Activated CD4-positive, alpha-beta T cell treated with anti-CD3 and anti-CD28 coated beads, Interleukin-2, amount 50 U/mL, for 16 hours (primary cell): ENCODE measurements around the gene CTDSPL.

ENCODE experiments used
- DNase-seq: peaks from one replicate; pipeline ENCODE4 v3.0.0-alpha.2; 2020

Gene CTDSPL

GRCh38 chr3:37921025-37921424 is 59.3 kb downstream of the CTDSPL start:
- no peak for DNase-seq

- DNase-seq: no peak
Measured at GRCh38 chr3:37922721-37923568, 61.3 kb downstream of the CTDSPL start.

- DNase-seq: no peak
Measured at GRCh38 chr3:37923569-37924040, 61.9 kb downstream of the CTDSPL start.

DNA sequence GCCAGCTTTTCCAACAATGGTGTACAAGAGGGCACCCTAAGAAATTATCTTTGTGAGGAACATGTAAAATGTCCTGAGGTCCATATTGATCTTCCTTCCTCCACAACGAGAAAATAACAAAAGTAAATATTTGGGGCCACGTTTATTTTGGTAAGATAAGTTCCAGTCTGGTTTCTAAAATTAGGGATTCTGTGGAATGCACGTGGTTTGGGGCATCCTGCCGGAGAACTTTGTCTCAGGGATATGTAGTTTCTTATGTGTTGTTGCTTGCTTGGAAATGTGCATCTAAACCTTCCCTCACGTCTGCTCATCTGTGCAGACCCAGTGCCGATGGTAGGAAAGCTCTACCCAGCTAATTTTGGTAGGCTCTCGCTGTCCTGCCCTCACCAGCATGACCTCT is 62.8 kb downstream of the CTDSPL start:
- DNase-seq: no peak

DNA sequence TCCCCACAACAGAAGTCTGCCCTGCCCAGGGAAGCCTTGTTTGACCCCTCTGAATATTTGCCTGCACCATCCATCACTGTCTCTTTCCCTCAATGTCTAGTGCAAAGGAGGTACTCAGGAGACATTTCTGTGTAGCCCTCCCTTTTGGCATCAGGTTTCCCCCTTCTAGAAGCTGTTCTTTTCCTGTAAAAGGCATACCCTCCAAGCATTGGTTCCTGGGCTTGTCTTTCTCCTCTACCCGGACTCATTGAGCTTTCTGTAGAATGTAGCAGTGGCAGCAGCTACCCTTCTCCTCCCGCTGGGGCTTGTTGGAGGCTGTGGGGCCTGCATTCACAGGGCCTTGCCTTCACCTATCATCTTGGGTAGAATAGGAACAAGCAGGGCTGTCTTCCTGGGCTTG is 63.5 kb downstream of the CTDSPL start:
- DNase-seq: no peak

DNA sequence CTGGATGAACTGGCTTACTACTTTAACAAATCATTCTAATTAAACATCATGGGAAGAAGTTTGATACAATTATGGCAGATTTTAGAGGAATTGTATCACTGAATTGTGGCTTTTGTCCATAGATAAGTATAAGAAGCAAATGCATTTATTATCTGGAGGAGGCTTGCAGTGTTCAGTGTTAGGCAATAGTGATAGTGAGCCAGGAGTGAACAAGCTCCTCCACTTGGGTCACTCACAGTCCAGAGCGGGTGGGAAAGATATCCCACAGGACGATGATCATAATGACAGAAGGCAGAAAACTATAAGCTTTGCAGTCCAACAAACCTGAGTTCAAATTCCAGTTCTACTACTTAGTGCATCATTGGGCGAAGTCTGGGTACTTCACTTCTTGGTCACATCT is 64.9 kb downstream of the CTDSPL start:
- DNase-seq: no peak

GRCh38 chr3:37930495-37930894 is 68.8 kb downstream of the CTDSPL start:
- no peak for DNase-seq

GRCh38 chr3:37932505-37932904 is 70.8 kb downstream of the CTDSPL start:
- DNase-seq: no peak

DNA sequence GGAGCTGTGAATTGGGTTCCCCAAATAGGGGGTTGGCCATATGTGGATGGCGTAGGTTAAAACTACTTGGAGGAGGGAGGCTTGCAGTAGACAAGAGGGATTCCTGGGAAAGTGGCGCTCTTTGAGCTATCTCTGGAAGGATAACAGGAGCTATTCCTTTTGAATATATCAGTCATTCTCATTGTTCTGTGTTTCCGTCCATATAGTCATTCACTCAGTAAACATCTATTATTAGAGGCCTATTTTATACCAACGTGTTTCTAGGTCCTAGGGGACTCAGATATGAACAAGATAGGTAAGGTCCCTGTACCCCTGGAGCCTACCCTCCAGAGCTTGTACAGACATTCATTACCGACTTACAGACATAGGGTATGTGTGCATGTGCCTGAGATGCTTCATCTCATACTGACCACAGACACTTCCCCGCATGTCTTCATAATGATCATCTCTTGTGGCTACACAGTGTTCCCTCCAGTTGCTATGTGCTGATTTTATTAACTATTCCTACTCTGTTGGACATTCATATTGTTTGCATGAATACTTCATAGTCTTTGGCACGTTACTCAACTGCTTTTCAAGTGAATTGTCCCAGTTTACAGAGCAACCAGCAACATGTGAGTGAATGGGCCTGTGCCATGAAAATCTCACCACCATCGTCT is 73.1 kb downstream of the CTDSPL start:
- no peak for DNase-seq

DNA sequence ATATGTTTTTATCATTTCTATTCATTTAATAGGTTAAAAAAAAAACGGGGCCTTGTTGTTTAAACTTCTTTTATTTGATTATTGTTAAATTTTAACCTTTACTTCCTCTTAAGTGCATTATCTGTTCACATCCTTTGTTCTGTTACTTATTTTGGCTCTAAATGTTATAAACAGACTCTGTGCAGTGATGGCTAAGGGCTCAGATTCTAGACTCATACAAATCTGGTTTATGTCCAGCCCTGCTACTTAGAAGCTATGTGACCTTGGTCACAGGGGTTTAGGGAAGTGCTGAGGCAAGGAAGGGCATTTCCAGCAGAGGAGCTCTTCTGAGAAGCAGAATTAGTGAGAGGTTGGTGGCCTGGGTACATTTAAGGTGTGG is 73.6 kb downstream of the CTDSPL start:
- no peak for DNase-seq

DNA sequence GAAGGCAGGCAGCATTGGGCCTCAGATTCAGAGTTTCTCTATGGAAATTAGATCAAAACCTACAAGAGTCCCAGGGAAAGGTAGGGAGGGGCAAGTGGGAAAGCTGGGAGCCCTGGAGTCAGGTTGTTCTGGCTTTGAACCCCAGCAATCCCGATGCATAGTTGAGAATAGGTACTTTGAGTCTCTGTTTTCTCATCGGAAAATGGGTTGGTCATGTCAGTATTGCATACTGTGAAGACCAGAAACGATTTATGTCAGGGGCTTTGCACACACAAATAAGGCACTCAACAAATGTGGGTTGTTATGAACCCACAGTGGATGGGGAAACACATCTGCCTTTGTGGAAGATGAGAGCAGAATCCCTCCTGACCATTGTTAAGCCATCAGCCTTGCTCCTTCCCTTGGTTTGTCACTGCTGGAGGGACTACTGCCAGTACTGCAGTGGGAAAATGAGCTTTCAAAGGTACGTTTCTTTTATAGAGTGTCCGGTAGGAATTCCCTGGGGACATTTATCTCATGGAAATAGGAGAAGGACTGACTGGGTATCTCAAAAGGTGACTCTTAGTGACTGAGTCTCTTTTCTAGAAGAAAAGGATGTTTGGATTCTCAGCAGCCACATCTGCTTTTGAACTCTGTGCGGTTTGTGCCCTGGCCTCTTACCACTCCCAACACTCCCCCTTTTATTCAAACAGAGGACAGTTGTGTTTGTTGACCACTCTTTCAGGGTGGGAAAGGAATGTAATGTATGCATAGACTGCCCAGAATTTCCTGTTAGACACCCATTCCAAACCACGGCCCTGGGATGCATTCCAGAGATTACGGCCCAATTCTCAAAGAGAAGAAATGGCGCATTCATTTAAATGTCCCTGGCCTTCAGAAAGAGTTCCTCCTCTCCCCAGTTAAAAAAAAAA is 74.3 kb downstream of the CTDSPL start:
- DNase-seq: no peak

DNA sequence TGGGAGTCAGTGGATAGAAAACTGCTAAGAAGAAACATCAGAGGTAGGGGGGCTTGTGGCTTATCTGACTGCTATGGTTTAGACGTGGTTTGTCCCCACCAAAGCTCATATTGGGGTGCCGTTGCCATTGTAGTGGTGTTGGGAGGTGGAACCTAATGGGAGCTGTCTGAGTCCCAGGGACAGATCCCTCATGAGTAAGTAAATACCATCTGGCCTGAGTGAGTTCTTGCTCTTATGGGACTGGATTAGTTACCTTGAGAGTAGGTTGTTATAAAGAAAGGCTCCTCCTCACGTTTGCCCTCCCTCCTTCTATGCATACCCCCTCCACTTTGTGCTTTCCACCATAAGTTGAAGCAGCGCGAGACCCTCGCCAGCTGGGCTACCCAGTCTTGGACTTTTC is 75.5 kb downstream of the CTDSPL start:
- no peak for DNase-seq

DNA sequence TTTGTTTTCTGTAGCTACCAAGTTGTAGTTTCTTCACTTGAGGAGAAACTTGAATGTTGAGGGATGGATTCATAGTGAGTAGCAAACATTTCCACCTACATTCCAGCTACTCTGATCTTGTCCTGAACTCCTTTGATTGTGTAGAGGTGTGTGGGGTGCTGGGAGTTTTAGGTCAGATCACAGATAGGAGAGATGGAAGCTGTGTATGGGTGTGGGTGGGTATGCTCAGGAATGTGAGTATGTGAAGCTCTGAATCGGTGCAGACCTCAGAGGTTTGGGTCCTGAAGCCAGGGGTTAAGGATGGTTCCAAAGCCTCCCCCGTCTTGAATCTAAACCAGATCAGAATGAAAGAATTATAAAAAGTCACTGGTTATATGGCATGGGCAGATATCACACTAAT is 76.3 kb downstream of the CTDSPL start:
- no peak for DNase-seq

DNA sequence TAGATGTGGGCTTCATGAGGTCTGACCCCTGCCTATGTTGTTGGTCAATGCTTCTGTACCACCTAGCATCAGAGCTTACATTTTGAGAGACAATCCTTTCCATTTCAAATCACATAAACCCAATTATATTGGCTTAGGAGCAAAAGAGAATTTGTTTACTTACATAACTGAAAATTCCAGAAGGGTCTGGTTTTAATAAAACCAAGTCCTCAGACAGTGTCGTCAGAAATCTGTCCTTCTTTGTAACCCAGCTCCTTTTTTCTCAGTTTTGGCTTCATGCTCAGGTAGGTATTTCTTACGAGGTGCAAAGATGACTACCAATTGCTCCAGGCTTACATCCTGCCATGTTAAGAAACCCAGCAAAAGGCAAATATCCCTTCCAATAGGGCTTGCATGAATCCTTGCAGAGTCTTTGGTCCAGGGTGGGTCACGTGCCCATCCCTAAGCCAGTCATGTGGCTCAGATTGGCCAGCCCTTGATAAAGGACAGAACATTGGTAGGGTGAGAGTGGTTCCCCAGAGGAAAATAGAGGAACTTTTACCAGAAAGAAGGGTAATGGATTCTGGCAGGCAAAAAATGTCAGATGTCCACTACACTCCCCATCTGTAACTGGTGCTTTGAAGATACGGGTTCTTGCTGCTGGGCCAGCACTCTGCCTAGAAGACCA is 78.7 kb downstream of the CTDSPL start:
- DNase-seq: no peak

- no peak for DNase-seq
Measured at GRCh38 chr3:37941608-37942508, 80.2 kb downstream of the CTDSPL start.

DNA sequence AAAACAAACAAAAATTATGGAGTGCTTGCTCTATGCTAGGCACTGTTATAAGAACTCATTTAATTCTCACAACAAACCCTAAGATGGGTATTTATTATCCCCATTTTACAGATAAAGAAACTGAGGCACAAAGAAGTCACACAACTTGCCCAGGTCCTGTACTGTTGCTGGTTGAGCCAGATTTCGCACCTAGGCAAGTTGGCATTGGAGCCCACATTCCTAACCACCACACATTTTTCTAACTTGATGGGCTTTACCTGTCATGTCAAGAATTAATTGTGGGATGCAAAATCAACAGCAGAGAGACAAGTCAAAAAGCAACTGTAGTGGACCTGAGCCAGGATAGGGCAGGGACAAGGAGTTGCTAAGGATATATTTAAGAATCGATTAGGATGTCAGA is 81.0 kb downstream of the CTDSPL start:
- DNase-seq: no peak

DNA sequence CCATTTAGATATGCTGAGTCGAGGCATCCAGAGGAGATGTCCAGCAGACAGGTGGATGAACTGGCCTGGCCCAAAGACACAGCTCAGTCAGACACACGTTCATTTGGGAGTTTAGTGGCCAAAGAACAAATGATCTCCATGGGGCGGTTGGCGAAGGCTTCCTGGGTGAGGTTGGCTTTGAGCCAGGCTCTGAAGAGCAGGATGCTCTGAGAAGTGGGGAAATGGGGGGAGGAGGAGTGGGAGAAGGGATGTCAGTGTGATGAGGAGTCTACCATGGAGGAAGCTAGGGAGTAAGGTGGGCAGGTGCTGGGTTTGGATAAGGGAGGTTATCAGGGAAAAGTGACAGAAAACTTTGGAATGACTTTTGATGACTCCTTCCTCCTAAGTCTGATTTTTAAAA is 81.4 kb downstream of the CTDSPL start:
- no peak for DNase-seq

DNA sequence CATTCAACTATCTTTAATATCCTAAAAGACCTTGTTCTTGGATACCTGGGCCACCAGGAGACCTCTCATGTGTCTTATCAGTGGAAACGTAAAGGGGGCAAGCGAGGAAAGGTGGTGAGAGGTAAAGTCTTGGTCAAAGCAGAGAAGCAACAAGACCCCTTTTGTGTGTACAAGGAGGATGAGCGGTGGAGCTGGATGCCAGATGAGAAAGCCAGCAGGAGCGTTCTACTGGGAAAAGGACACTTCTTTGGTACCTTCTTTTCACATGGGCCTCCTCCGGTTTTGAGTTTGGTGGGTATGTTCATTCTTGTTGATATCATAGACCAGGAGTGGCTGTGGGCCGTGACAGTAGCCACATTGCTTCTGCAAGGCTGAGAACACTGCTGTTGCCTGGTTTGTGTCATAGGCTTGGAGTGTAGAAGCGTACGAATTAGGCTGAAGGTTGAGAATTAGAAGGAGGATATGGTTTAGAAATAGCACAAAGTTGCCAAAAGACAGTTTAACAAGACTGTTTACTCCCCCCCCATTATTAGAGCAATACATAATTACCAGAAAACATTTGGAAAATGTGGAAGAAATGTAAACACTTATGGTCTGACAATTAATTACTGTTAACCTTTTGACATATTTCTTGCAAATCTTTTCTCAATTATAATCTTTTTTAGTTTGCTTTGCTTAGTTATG is 82.1 kb downstream of the CTDSPL start:
- no peak for DNase-seq

DNA sequence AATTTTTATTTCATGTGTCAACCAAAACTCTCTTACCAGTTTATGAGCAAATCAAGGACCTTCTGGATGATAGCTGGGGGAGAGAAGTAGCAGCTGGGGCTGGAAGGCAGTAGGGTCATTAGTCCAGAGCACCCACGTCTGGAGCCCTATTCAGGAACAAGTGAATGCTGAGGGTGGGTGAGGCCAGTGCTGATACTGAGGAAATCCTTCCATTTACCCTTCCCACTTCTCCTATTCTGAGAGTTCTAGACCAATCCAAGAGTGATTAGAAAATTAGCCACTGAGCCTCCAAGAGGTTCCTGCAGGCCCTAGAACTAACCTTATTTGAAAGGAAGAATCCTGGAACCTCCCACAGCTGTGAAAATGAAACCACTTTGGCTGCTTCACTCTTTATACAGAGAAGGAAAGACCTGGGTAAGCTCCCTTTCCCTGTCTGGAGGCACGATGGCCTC is 82.7 kb downstream of the CTDSPL start:
- DNase-seq: no peak

- no peak for DNase-seq
Measured at GRCh38 chr3:37945156-37945806, 83.6 kb downstream of the CTDSPL start.
